GM11168 (cell line): Measurements from ENCODE around the gene MAP3K19.
"Not testable (repeated sequence)": the region's sequence is repeated elsewhere in the genome, so short reads cannot be mapped to it uniquely, and the experiment has no call there.

ENCODE experiments used
- in situ Hi-C: fragments of 300-500 bp; cut with MboI; formaldehyde crosslinking; loops from one replicate; pipeline ENCODE4 v1.12.0; 2022; ENCODE audit warnings: low sequenced_read_pairs; ENCODE audit not compliant: unreplicated experiment

MAP3K19 gene

GRCh38 chr2:134999521-134999920 is 47.7 kb downstream of the MAP3K19 start:
- in situ Hi-C loops: no loop called here

GRCh38 chr2:134988994-134989605 is 58.1 kb downstream of the MAP3K19 start:
- in situ Hi-C loops: no loop called here

- in situ Hi-C loops: no loop called here
Measured at GRCh38 chr2:134985061-134985460, 62.2 kb downstream of the MAP3K19 start.

GRCh38 chr2:134982603-134983002 is 64.6 kb downstream of the MAP3K19 start:
- in situ Hi-C loops: no loop called here

- in situ Hi-C loops: no loop called here
Measured at GRCh38 chr2:134980639-134981038, 66.6 kb downstream of the MAP3K19 start.

GRCh38 chr2:134979221-134979620 is 68.0 kb downstream of the MAP3K19 start:
- in situ Hi-C loops: no loop called here

- in situ Hi-C loops: not testable (repeated sequence)
Measured at GRCh38 chr2:134977104-134977503, 70.1 kb downstream of the MAP3K19 start.

- in situ Hi-C loops: no loop called here
Measured at GRCh38 chr2:134976074-134976702, 71.1 kb downstream of the MAP3K19 start.

GRCh38 chr2:134975281-134976009 is 71.8 kb downstream of the MAP3K19 start:
- in situ Hi-C loops: no loop called here

- in situ Hi-C loops: no loop called here
Measured at GRCh38 chr2:134973241-134974138, 73.8 kb downstream of the MAP3K19 start.

- in situ Hi-C loops: not testable (repeated sequence)
Measured at GRCh38 chr2:134967166-134967565, 80.1 kb downstream of the MAP3K19 start.

- in situ Hi-C loops: no loop called here
Measured at GRCh38 chr2:134957477-134957876, 89.8 kb downstream of the MAP3K19 start.

- in situ Hi-C loops: no loop called here
Measured at GRCh38 chr2:134955744-134956143, 91.5 kb downstream of the MAP3K19 start.

GRCh38 chr2:134954065-134954464 is 93.2 kb downstream of the MAP3K19 start:
- in situ Hi-C loops: no loop called here

- in situ Hi-C loops: no loop called here
Measured at GRCh38 chr2:134952608-134953007, 94.6 kb downstream of the MAP3K19 start.

GRCh38 chr2:134950886-134951285 is 96.4 kb downstream of the MAP3K19 start:
- in situ Hi-C loops: no loop called here

- in situ Hi-C loops: no loop called here
Measured at GRCh38 chr2:134949981-134950708, 97.1 kb downstream of the MAP3K19 start.

- in situ Hi-C loops: no loop called here
Measured at GRCh38 chr2:134946073-134946472, 101.2 kb downstream of the MAP3K19 start.

- in situ Hi-C loops: no loop called here
Measured at GRCh38 chr2:134944975-134945374, 102.3 kb downstream of the MAP3K19 start.

- in situ Hi-C loops: no loop called here
Measured at GRCh38 chr2:134943540-134943939, 103.7 kb downstream of the MAP3K19 start.
